ENCODE results near the gene SORCS3. TPM values are rescaled to one million over a fixed set of nuclear protein-coding genes. Genes with fewer than 3 reads are reported as not detected.

The SORCS3 gene
- total RNA-seq, 1 donor from 2014 or later: 1.00 TPM

DNA sequence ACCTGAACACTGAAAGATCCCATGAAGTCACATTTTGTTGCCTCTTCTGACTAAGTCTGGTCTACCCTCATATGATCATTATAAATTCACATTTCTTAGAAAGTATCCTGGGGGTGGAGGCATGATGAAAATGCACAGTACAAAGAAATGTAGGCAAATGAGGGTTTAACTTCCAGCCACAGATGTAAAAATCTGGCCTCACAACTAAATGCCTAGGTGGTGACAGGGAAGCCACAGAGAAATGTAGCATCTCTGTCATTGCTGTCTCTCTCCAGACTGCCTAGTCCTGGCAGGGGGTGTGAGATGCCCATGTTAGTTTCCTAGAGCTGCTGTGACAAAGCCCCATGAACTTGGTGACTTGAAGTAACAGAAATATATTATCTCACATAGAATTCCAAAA, 395.9 kb downstream of the SORCS3 start:
- no peak overlapping the region for H3K4me3 ChIP-seq (ENCODE audit: insufficient read depth, low read depth, low read length)
- H3K4me2 ChIP-seq (ENCODE audit: low read length): no peak overlapping the region
- H3K9me3 ChIP-seq (ENCODE audit: insufficient read depth, low read depth, low read length): no peaks in the 10 kb centered on the region
- H3K27me3 Mint-ChIP-seq (ENCODE audit: low read depth, unreplicated experiment): peaks cover 17% of the 10 kb centered on the region
- no peaks in the 10 kb centered on the region for H4K20me1 ChIP-seq (ENCODE audit: insufficient read depth, low read length)
- no peaks in the 10 kb centered on the region for H3K79me2 ChIP-seq (ENCODE audit: insufficient read depth, low read length)
- H3K36me3 Mint-ChIP-seq (ENCODE audit: low read depth, unreplicated experiment): no peaks in the 10 kb centered on the region
- DNase-seq (ENCODE audit: low read depth) (peak; percentile 8), FAIRE-seq (no peak)
- no peak overlapping the region for H3K27ac ChIP-seq (ENCODE audit: low read depth, low read length)
- no peak overlapping the region for H3K27ac Mint-ChIP-seq (ENCODE audit: unreplicated experiment)
- no peak overlapping the region for H3K9ac ChIP-seq (ENCODE audit: low read length)
- H3K4me1 Mint-ChIP-seq (ENCODE audit: low read depth, unreplicated experiment): peaks cover 6% of the 10 kb centered on the region
- no peak for TF ChIP-seq EZH2 (IDR thresholded peaks at IDR 0.05; ENCODE audit: insufficient read depth, low read length)
- TF ChIP-seq, protein P1, sequence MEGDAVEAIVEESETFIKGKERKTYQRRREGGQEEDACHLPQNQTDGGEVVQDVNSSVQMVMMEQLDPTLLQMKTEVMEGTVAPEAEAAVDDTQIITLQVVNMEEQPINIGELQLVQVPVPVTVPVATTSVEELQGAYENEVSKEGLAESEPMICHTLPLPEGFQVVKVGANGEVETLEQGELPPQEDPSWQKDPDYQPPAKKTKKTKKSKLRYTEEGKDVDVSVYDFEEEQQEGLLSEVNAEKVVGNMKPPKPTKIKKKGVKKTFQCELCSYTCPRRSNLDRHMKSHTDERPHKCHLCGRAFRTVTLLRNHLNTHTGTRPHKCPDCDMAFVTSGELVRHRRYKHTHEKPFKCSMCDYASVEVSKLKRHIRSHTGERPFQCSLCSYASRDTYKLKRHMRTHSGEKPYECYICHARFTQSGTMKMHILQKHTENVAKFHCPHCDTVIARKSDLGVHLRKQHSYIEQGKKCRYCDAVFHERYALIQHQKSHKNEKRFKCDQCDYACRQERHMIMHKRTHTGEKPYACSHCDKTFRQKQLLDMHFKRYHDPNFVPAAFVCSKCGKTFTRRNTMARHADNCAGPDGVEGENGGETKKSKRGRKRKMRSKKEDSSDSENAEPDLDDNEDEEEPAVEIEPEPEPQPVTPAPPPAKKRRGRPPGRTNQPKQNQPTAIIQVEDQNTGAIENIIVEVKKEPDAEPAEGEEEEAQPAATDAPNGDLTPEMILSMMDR (IDR thresholded peaks at IDR 0.05; ENCODE audit: insufficient read depth, low read depth, low read length): no peak
- no peaks in the 10 kb centered on the region for H3K9me3 Mint-ChIP-seq (ENCODE audit: unreplicated experiment)
- H2AFZ ChIP-seq (ENCODE audit: low read depth, low read length): no peak overlapping the region
- no peak overlapping the region for H3K4me3 Mint-ChIP-seq (ENCODE audit: unreplicated experiment)
- no peaks in the 10 kb centered on the region for H3K4me1 ChIP-seq (ENCODE audit: insufficient read depth, low read length)
- H3K27me3 ChIP-seq (ENCODE audit: insufficient read depth, low read length): no peaks in the 10 kb centered on the region
- no peaks in the 10 kb centered on the region for H3K36me3 ChIP-seq (ENCODE audit: insufficient read depth, low read length)

DNA sequence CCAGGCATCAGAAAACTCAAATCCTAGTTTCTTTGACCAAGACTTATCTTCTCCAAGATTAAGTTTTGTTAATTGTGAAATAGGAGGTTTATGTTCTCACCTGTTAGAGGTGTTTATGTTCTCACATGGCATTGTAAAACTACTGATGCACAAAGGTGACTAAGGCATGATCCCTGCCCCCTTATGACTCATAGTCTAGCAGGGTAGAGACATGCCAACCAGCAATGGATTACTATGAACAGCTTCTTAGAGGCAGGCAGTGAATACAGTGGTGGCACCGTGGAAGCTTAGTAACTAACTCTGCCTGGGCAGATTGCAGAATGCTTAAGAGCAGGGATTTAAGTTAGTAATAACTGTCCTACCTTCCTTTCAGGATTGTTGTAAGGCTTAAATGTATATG, 400.9 kb downstream of the SORCS3 start:
- H4K20me1 ChIP-seq (ENCODE audit: insufficient read depth, low read length): no peaks in the 10 kb centered on the region
- DNase-seq (ENCODE audit: low read depth) (no peak), FAIRE-seq (no peak)
- H3K27me3 ChIP-seq (ENCODE audit: insufficient read depth, low read length): no peaks in the 10 kb centered on the region
- no peaks in the 10 kb centered on the region for H3K36me3 ChIP-seq (ENCODE audit: insufficient read depth, low read length)
- Mint-ChIP-seq H3K27me3 (ENCODE audit: low read depth, unreplicated experiment) (no peaks in the 10 kb centered on the region), H3K27ac (ENCODE audit: unreplicated experiment) (no peak overlapping the region), H3K4me3 (ENCODE audit: unreplicated experiment) (no peak overlapping the region), H3K9me3 (ENCODE audit: unreplicated experiment) (no peaks in the 10 kb centered on the region), H3K36me3 (ENCODE audit: low read depth, unreplicated experiment) (no peaks in the 10 kb centered on the region), H3K4me1 (ENCODE audit: low read depth, unreplicated experiment) (peaks cover 2% of the 10 kb centered on the region)
- H3K9me3 ChIP-seq (ENCODE audit: insufficient read depth, low read depth, low read length): no peaks in the 10 kb centered on the region
- H3K79me2 ChIP-seq (ENCODE audit: insufficient read depth, low read length): no peaks in the 10 kb centered on the region
- no peak overlapping the region for H3K4me2 ChIP-seq (ENCODE audit: low read length)
- no peak overlapping the region for H3K9ac ChIP-seq (ENCODE audit: low read length)
- H2AFZ ChIP-seq (ENCODE audit: low read depth, low read length): no peak overlapping the region
- no peaks in the 10 kb centered on the region for H3K4me1 ChIP-seq (ENCODE audit: insufficient read depth, low read length)
- TF ChIP-seq, protein P1 (IDR thresholded peaks at IDR 0.05; ENCODE audit: insufficient read depth, low read depth, low read length): no peak
- TF ChIP-seq EZH2 (IDR thresholded peaks at IDR 0.05; ENCODE audit: insufficient read depth, low read length): no peak
- no peak overlapping the region for H3K27ac ChIP-seq (ENCODE audit: low read depth, low read length)
- no peak overlapping the region for H3K4me3 ChIP-seq (ENCODE audit: insufficient read depth, low read depth, low read length)

DNA sequence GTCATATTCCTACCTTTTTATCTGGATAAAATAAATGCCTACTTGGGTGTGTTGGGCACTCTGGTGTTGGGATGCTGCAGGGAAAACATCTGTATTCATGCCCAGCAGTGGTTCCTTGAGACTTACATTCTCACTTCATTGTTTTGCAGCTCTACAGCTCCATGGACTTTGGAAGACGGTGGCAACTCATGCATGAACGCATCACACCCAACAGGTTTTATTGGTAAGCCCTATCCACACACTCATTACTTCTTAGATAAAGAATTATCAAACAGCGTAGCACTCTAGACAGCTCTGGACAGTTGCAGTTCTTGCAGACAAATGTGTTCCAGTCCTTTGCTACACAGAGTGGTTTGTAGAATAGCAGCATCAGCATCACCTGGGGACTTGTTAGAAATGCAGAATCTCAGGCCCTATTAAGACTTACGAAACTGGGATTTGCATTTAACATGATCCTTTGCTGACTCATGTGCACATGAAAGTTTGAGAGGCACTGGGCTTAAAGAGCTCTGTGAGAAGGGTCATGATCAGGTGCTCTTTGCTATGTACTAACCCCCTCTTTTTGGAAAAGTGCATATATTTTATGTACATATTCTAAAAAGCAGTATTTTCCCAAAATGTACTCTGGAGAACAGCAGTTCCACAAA, 401.9 kb downstream of the SORCS3 start:
- no peak for FAIRE-seq
- H4K20me1 ChIP-seq (ENCODE audit: insufficient read depth, low read length): no peaks in the 10 kb centered on the region
- Mint-ChIP-seq H3K4me1 (ENCODE audit: low read depth, unreplicated experiment) (no peaks in the 10 kb centered on the region), H3K27me3 (ENCODE audit: low read depth, unreplicated experiment) (no peaks in the 10 kb centered on the region), H3K4me3 (ENCODE audit: unreplicated experiment) (no peak overlapping the region), H3K9me3 (ENCODE audit: unreplicated experiment) (no peaks in the 10 kb centered on the region), H3K36me3 (ENCODE audit: low read depth, unreplicated experiment) (no peaks in the 10 kb centered on the region), H3K27ac (ENCODE audit: unreplicated experiment) (no peak overlapping the region)
- H3K27me3 ChIP-seq (ENCODE audit: insufficient read depth, low read length): no peaks in the 10 kb centered on the region
- no peak overlapping the region for H3K4me3 ChIP-seq (ENCODE audit: insufficient read depth, low read depth, low read length)
- no peaks in the 10 kb centered on the region for H3K9me3 ChIP-seq (ENCODE audit: insufficient read depth, low read depth, low read length)
- DNase-seq (ENCODE audit: low read depth): no peak
- H3K79me2 ChIP-seq (ENCODE audit: insufficient read depth, low read length): no peaks in the 10 kb centered on the region
- no peaks in the 10 kb centered on the region for H3K36me3 ChIP-seq (ENCODE audit: insufficient read depth, low read length)
- H3K27ac ChIP-seq (ENCODE audit: low read depth, low read length): no peak overlapping the region
- no peak overlapping the region for H3K9ac ChIP-seq (ENCODE audit: low read length)
- no peak overlapping the region for H2AFZ ChIP-seq (ENCODE audit: low read depth, low read length)
- TF ChIP-seq, protein P1 (IDR thresholded peaks at IDR 0.05; ENCODE audit: insufficient read depth, low read depth, low read length): no peak
- no peak for TF ChIP-seq EZH2 (IDR thresholded peaks at IDR 0.05; ENCODE audit: insufficient read depth, low read length)
- H3K4me1 ChIP-seq (ENCODE audit: insufficient read depth, low read length): no peaks in the 10 kb centered on the region
- H3K4me2 ChIP-seq (ENCODE audit: low read length): no peak overlapping the region
